H1 (cell line): ENCODE results near the gene ENO2. TPM values are rescaled to one million over a fixed set of nuclear protein-coding genes. Genes with fewer than 3 reads are reported as not detected.
A peak's percentile ranks its signal among the peaks of the same experiment; 100 is the strongest.

ENCODE experiments used
- CTCF ChIA-PET: fragments of 300-600 bp; sonication (Branson Sonifier 250); formaldehyde crosslinking; loops from one replicate; lab custom pipeline; 2021; ENCODE audit not compliant: partially characterized antibody; lab: Charles Lee
- POLR2A ChIA-PET: fragments of 300-600 bp; sonication (Branson Sonifier 250); formaldehyde crosslinking; loops from one replicate; lab custom pipeline; 2021; ENCODE audit warnings: inconsistent platforms; ENCODE audit not compliant: partially characterized antibody; lab: Charles Lee
- DNase-seq, 2 experiments: peaks; one replicate each; pipeline versions ENCODE4 v3.0.0 to v3.0.0-alpha.2; 2010 to 2022; ENCODE audit warnings: low spot score in 2 of 2, low read depth in 1 of 2, mixed read lengths in 1 of 2
- FAIRE-seq: peaks from 2 replicates; lab custom pipeline; 2011; peaks lifted over from hg19 to GRCh38; lab: Jason Lieb, UNC
- H2AFZ ChIP-seq: 2 replicates; pipeline ENCODE4 v1.8.1; 2012; ENCODE audit warnings: low read length, inconsistent platforms
- H2AK5ac ChIP-seq: 2 replicates; pipeline ENCODE4 v1.6.1; 2013; ENCODE audit warnings: low read depth, low read length
- H2BK120ac ChIP-seq: replicated peaks from 2 replicates; pipeline ENCODE3; 2013; ENCODE audit warnings: low read depth, low read length, inconsistent platforms
- H2BK12ac ChIP-seq: 2 replicates; pipeline ENCODE4 v1.6.1; 2013; ENCODE audit warnings: low read depth, low read length
- H2BK15ac ChIP-seq: 2 replicates; pipeline ENCODE4 v1.6.1; 2013; ENCODE audit warnings: low read length
- H2BK20ac ChIP-seq: 2 replicates; pipeline ENCODE4 v1.6.1; 2013; ENCODE audit warnings: low read length
- H2BK5ac ChIP-seq: 2 replicates; pipeline ENCODE4 v1.6.1; 2013; ENCODE audit warnings: low read depth, low read length
- H3K14ac ChIP-seq: 2 replicates; pipeline ENCODE4 v1.6.1; 2013; ENCODE audit warnings: inconsistent platforms; ENCODE audit not compliant: insufficient read length
- H3K18ac ChIP-seq: 2 replicates; pipeline ENCODE4 v1.6.1; 2013; ENCODE audit warnings: low read length; ENCODE audit errors: extremely low read depth
- H3K23ac ChIP-seq: 2 replicates; pipeline ENCODE4 v1.6.1; 2013; ENCODE audit warnings: inconsistent platforms; ENCODE audit not compliant: insufficient read length
- H3K23me2 ChIP-seq: 2 replicates; pipeline ENCODE4 v1.6.1; 2013; ENCODE audit warnings: low read depth, low read length
- H3K27ac ChIP-seq: 2 replicates; pipeline ENCODE4 v1.6.1; 2011; ENCODE audit warnings: low read depth, low read length, inconsistent platforms
- H3K27me3 ChIP-seq, 4 experiments: replicated peaks in 1 of 4; 1 replicate in 1 of 4; 2 replicates in 3 of 4; pipeline versions ENCODE4 v1.6.1 to v1.8.1; 2011 to 2013; ENCODE audit warnings: low read length in 3 of 4, mild to moderate bottlenecking in 3 of 4, inconsistent platforms in 2 of 4, mixed read lengths in 2 of 4, moderate library complexity in 1 of 4; ENCODE audit not compliant: control insufficient read depth in 3 of 4, insufficient read depth in 3 of 4; ENCODE audit errors: extremely low read depth in 1 of 4
- H3K36me3 ChIP-seq, 4 experiments: 2 replicates each; pipeline versions ENCODE4 v1.6.1 to v1.8.1; 2011 to 2013; ENCODE audit warnings: mild to moderate bottlenecking in 4 of 4, low read length in 3 of 4, moderate library complexity in 2 of 4, control low read depth in 1 of 4, inconsistent platforms in 1 of 4; ENCODE audit not compliant: insufficient read depth in 4 of 4, control insufficient read depth in 2 of 4
- H3K4ac ChIP-seq: replicated peaks from 2 replicates; pipeline ENCODE3; 2013; ENCODE audit warnings: low read length, low read depth, mixed read lengths, inconsistent platforms; ENCODE audit not compliant: insufficient read length
- H3K4me1 ChIP-seq, 4 experiments: replicated peaks in 1 of 4; 1 replicate in 1 of 4; 2 replicates in 3 of 4; pipeline versions ENCODE4 v1.6.1 to v1.8.1; 2011 to 2013; ENCODE audit warnings: low read length in 3 of 4, inconsistent platforms in 2 of 4, mixed read lengths in 1 of 4; ENCODE audit not compliant: insufficient read depth in 4 of 4, control insufficient read depth in 3 of 4
- H3K4me2 ChIP-seq, 2 experiments: 2 replicates each; pipeline versions ENCODE4 v1.6.1 to v1.8.1; 2011 to 2013; ENCODE audit warnings: low read depth in 2 of 2, low read length in 2 of 2, control low read depth in 1 of 2, inconsistent platforms in 1 of 2, mild to moderate bottlenecking in 1 of 2; ENCODE audit not compliant: insufficient read depth in 1 of 2
- H3K4me3 ChIP-seq, 4 experiments: fragments of 200-600, 300-600 bp in 1 of 4; sonication (generic), shearing (Covaris generic), sonication (Bioruptor Twin) in 1 of 4; 2 replicates each; pipeline versions ENCODE4 v1.5.1 to v1.8.1; 2011 to 2016; ENCODE audit warnings: low read length in 4 of 4, low read depth in 3 of 4, control low read depth in 2 of 4, inconsistent platforms in 2 of 4, mild to moderate bottlenecking in 2 of 4, mixed read lengths in 1 of 4, moderate library complexity in 1 of 4; ENCODE audit not compliant: insufficient read depth in 2 of 4; ENCODE audit errors: extremely low read depth in 1 of 4
- H3K56ac ChIP-seq: replicated peaks from 2 replicates; pipeline ENCODE3; 2013; ENCODE audit warnings: low read depth, mild to moderate bottlenecking, mixed read lengths, low read length, inconsistent platforms; ENCODE audit not compliant: insufficient read length
- H3K79me1 ChIP-seq: 2 replicates; pipeline ENCODE4 v1.6.1; 2013; ENCODE audit warnings: low read depth, low read length, control low read depth
- H3K79me2 ChIP-seq, 2 experiments: 2 replicates each; pipeline versions ENCODE4 v1.6.1 to v1.8.1; 2012 to 2013; ENCODE audit warnings: low read length in 2 of 2, mild to moderate bottlenecking in 2 of 2, inconsistent platforms in 1 of 2; ENCODE audit not compliant: insufficient read depth in 2 of 2, control insufficient read depth in 1 of 2
- H3K9ac ChIP-seq, 4 experiments: replicated peaks in 1 of 4; 1 replicate in 1 of 4; 2 replicates in 3 of 4; pipeline versions ENCODE4 v1.6.1 to v1.8.1; 2011 to 2013; ENCODE audit warnings: low read depth in 3 of 4, low read length in 3 of 4, control low read depth in 2 of 4, mild to moderate bottlenecking in 2 of 4, moderate library complexity in 2 of 4, inconsistent platforms in 1 of 4; ENCODE audit errors: extremely low read depth in 1 of 4
- H3K9me3 ChIP-seq, 2 experiments: 2 replicates each; pipeline versions ENCODE4 v1.6.1 to v1.8.1; 2012 to 2013; ENCODE audit warnings: mild to moderate bottlenecking in 2 of 2, moderate library complexity in 2 of 2, control low read depth in 1 of 2, inconsistent platforms in 1 of 2, low read depth in 1 of 2, low read length in 1 of 2, mixed read lengths in 1 of 2; ENCODE audit not compliant: insufficient read depth in 2 of 2
- H4K20me1 ChIP-seq, 2 experiments: replicated peaks in 1 of 2; 2 replicates each; pipeline versions ENCODE3 to v1.8.1; 2011 to 2013; ENCODE audit warnings: inconsistent platforms in 2 of 2, low read length in 2 of 2, mild to moderate bottlenecking in 1 of 2; ENCODE audit not compliant: insufficient read depth in 2 of 2, control insufficient read depth in 1 of 2
- H4K5ac ChIP-seq: 2 replicates; pipeline ENCODE4 v1.6.1; 2013; ENCODE audit warnings: low read length, low read depth, mixed read lengths, inconsistent platforms; ENCODE audit not compliant: insufficient read length
- H4K8ac ChIP-seq: 2 replicates; pipeline ENCODE4 v1.8.0; 2013; ENCODE audit warnings: mild to moderate bottlenecking, moderate library complexity, low read length, inconsistent platforms; ENCODE audit not compliant: insufficient read depth; ENCODE audit errors: extremely low read depth
- H4K91ac ChIP-seq: replicated peaks from 2 replicates; pipeline ENCODE3; 2013; ENCODE audit warnings: low read length, mixed read lengths, inconsistent platforms; ENCODE audit not compliant: insufficient read length
- ATF3 ChIP-seq: IDR thresholded peaks from 2 replicates; pipeline ENCODE4 v1.6.1; 2011; ENCODE audit warnings: low read depth, mild to moderate bottlenecking, low read length; ENCODE audit not compliant: insufficient read depth
- CBX8 ChIP-seq: fragments of 300-800, 300-1000 bp; sonication (generic); IDR thresholded peaks from 2 replicates; pipeline ENCODE4 v1.7.1; 2016; ENCODE audit warnings: low read depth, low read length, borderline replicate concordance
- CEBPB ChIP-seq: IDR thresholded peaks from 2 replicates; pipeline ENCODE4 v1.6.1; 2012; ENCODE audit warnings: low read depth, low read length
- EGR1 ChIP-seq: IDR thresholded peaks from 2 replicates; pipeline ENCODE4 v1.6.1; 2011; ENCODE audit warnings: low read depth, low read length, borderline replicate concordance
- EP300 ChIP-seq, 2 experiments: IDR thresholded peaks; 1 replicate in 1 of 2; 2 replicates in 1 of 2; pipeline ENCODE4 v1.6.1; 2011 to 2012; ENCODE audit warnings: low read depth in 2 of 2, low read length in 2 of 2, mild to moderate bottlenecking in 2 of 2, borderline replicate concordance in 1 of 2, inconsistent platforms in 1 of 2, moderate library complexity in 1 of 2
- JUN ChIP-seq: IDR thresholded peaks from 2 replicates; pipeline ENCODE4 v1.6.1; 2011; ENCODE audit warnings: low read depth, mild to moderate bottlenecking, improper control_type of control experiment, low read length
- JUND ChIP-seq: IDR thresholded peaks from 2 replicates; pipeline ENCODE4 v1.6.1; 2011; ENCODE audit warnings: mild to moderate bottlenecking, improper control_type of control experiment, low read length
- KDM4A ChIP-seq: IDR thresholded peaks from one replicate; pipeline ENCODE4 v1.7.1; 2012; ENCODE audit warnings: low read depth, mild to moderate bottlenecking, moderate library complexity, low read length, inconsistent platforms; ENCODE audit not compliant: severe bottlenecking
- MAX ChIP-seq: IDR thresholded peaks from 2 replicates; pipeline ENCODE4 v1.6.1; 2012; ENCODE audit warnings: inconsistent platforms
- PHF8 ChIP-seq: fragments of 200-600 bp; sonication (generic); conservative IDR thresholded peaks from 2 replicates; pipeline ENCODE4 v1.7.1; 2012; ENCODE audit warnings: low read depth, mild to moderate bottlenecking, inconsistent platforms, low read length, moderate library complexity
- SIX5 ChIP-seq: IDR thresholded peaks from 2 replicates; pipeline ENCODE4 v1.6.1; 2011; ENCODE audit warnings: mild to moderate bottlenecking, low read depth, low read length
- TAF7 ChIP-seq: optimal IDR thresholded peaks from 2 replicates; pipeline ENCODE3; 2011; ENCODE audit warnings: low read depth, mild to moderate bottlenecking, inconsistent platforms, low read length, moderate library complexity, borderline replicate concordance
- WGBS, 2 experiments: shearing (Covaris generic) in 1 of 2; methylation state at CpG; one replicate each; pipeline versions ENCODE4 v1.1.6 to v1.1.7; 2013 to 2015; ENCODE audit warnings: low lambda C conversion rate in 2 of 2, mixed read lengths in 2 of 2, inconsistent platforms in 1 of 2, low coverage in 1 of 2, missing lambda C conversion rate in 1 of 2; ENCODE audit not compliant: insufficient replicate concordance in 2 of 2, insufficient coverage in 1 of 2, insufficient read length in 1 of 2; ENCODE audit errors: extremely low coverage in 1 of 2, missing lambda C conversion rate in 1 of 2; 5-methylcytosine and 5-hydroxymethylcytosine counted together
- polyA plus RNA-seq, 7 experiments: library from polyadenylated mRNA; depleted of rRNA in 3 of 7; stranded (reverse) in 5 of 7; unstranded in 2 of 7; fragments of >200 nt in 5 of 7; fragments of 200-250 nt in 2 of 7; gene quantifications; 1 replicate in 5 of 7; 2 replicates in 1 of 7; 4 replicates in 1 of 7; pipeline versions ENCODE4 v1.2.1 to v1.2.3, GENCODE V29; 2011 to 2013; ENCODE audit warnings: missing spikeins in 2 of 7, mixed read lengths in 2 of 7
- total RNA-seq: library from RNA; stranded (reverse); fragmentation: NEBNext Ultra II Directional; extraction: Animal tissue kit (Norgen Biotek cat#: 25700); gene quantifications from 2 replicates; pipeline ENCODE4 v1.2.1, GENCODE V29; 2021

ENO2 gene
- total and polyA plus RNA-seq, 2 of the 8 experiments (the other 6 are each of a cell fraction or from before 2014, with no cell fraction given): 92.4 to 102 TPM

GRCh38 chr12:6950401-6950801 lies 36.0 kb downstream of the ENO2 start:
- no peak overlapping the region for H4K8ac ChIP-seq
- H3K23me2 ChIP-seq: peaks cover 6% of the 10 kb centered on the region
- H3K4me3 ChIP-seq: no peak overlapping the region
- DNase-seq (no peak), FAIRE-seq (no peak)
- no peak overlapping the region for H3K27ac ChIP-seq
- H3K79me1 ChIP-seq: peaks cover 5% of the 10 kb centered on the region
- H3K79me2 ChIP-seq: no peaks in the 10 kb centered on the region; a peak in 1 of 4 replicates
- no peak overlapping the region for H3K18ac ChIP-seq
- CTCF ChIA-PET: interaction anchor here (1.2 to 8.6 kb wide), 6 partner anchors 11 to 190 kb away, joined by 3 to 277 read pairs (median 6); no protein-coding TSS in a partner anchor
- H3K4ac ChIP-seq: no peak overlapping the region
- H3K36me3 ChIP-seq: no peaks in the 10 kb centered on the region
- H3K14ac ChIP-seq: no peak overlapping the region
- H2BK20ac ChIP-seq: no peak overlapping the region
- H3K23ac ChIP-seq: no peak overlapping the region
- no peak overlapping the region for H4K91ac ChIP-seq
- no peak overlapping the region for H3K4me2 ChIP-seq
- peak overlapping the region; percentile 46; the same call in 1 of the 2 replicates for H2BK15ac ChIP-seq
- H3K56ac ChIP-seq: no peak overlapping the region
- H3K9me3 ChIP-seq: no peaks in the 10 kb centered on the region
- no peaks in the 10 kb centered on the region for H4K20me1 ChIP-seq
- H2AK5ac ChIP-seq: peak overlapping the region; percentile 60; the same call in 1 of the 2 replicates
- H3K4me1 ChIP-seq: peaks cover under 1 to 26% (median 15%) of the 10 kb centered on the region in 4 experiments
- 0 out of 2 replicates have a peak overlapping the region, but pooled peaks have one; percentile 14 for H2BK12ac ChIP-seq
- H3K9ac ChIP-seq: no peak overlapping the region
- H2BK5ac ChIP-seq: no peak overlapping the region
- no peak overlapping the region for H4K5ac ChIP-seq
- TF ChIP-seq JUND: no peak
- no peak for TF ChIP-seq KDM4A
- TF ChIP-seq CBX8: no peak
- no peak for TF ChIP-seq JUN
- TF ChIP-seq EGR1: no peak
- no peak for TF ChIP-seq SIX5
- TF ChIP-seq EP300 (IDR thresholded peaks at IDR 0.05; ENCODE audit: borderline replicate concordance in 1 of 2, low read depth in 2 of 2, low read length in 2 of 2): no peak
- no peak for TF ChIP-seq PHF8
- no peak for TF ChIP-seq MAX
- no peak for TF ChIP-seq ATF3
- TF ChIP-seq TAF7: no peak
- TF ChIP-seq CEBPB: no peak
- H2AFZ ChIP-seq: no peak overlapping the region
- POLR2A ChIA-PET: interaction anchor here (2.2 to 44.0 kb wide), 3 partner anchors 18 to 81 kb away, joined by 8 to 1596 read pairs (median 1027); partner anchors contain the start of genes ATN1, EMG1, ENO2 and LRRC23
- H3K27me3 ChIP-seq: no peaks in the 10 kb centered on the region
- WGBS, 2 experiments: 89% methylated on average over 1 of the region's 1 CpG; no CpG with 5 or more reads in 1 of the 2 experiments
- no peak overlapping the region for H2BK120ac ChIP-seq
